HEK293 (cell line): ENCODE measurements around the gene HIRIP3.
"Not testable (repeated sequence)": the region's sequence is repeated elsewhere in the genome, so short reads cannot be mapped to it uniquely, and the experiment has no call there.

ENCODE experiments used
- CTCF ChIA-PET: fragments of 350-600 bp; formaldehyde crosslinking; extraction: SDS; loops from one replicate; lab custom pipeline; 2021; ENCODE audit warnings: antibody characterized with exemption; lab: Yijun Ruan, JAX
- POLR2A ChIA-PET: fragments of 300-600 bp; formaldehyde crosslinking; extraction: SDS; loops from one replicate; lab custom pipeline; 2020; ENCODE audit warnings: antibody characterized with exemption, inconsistent platforms; lab: Yijun Ruan, JAX
- H3K27ac ChIP-seq: fragments of 200-500 bp; sonication (Bioruptor generic); 2 replicates; pipeline ENCODE4 v1.5.1; 2014; ENCODE audit warnings: low read depth, low read length, control low read depth, inconsistent platforms; ENCODE audit errors: extremely low read depth
- H3K36me3 ChIP-seq, 2 experiments: fragments of 200-500 bp in 1 of 2; sonication (Bioruptor generic) in 1 of 2; 1 replicate in 1 of 2; 2 replicates in 1 of 2; pipeline ENCODE4 v1.5.1; 2014 to 2017; ENCODE audit warnings: inconsistent platforms in 2 of 2, low read length in 2 of 2; ENCODE audit not compliant: control insufficient read depth in 2 of 2, insufficient read depth in 1 of 2
- H3K4me1 ChIP-seq: fragments of 200-500 bp; sonication (Bioruptor generic); 2 replicates; pipeline ENCODE4 v1.5.1; 2014; ENCODE audit warnings: mild to moderate bottlenecking, low read length, inconsistent platforms; ENCODE audit not compliant: control insufficient read depth, insufficient read depth
- H3K4me3 ChIP-seq: 2 replicates; pipeline ENCODE4 v1.5.1; 2011; ENCODE audit warnings: low read depth, mild to moderate bottlenecking, control low read depth, low read length, moderate library complexity
- H3K9me3 ChIP-seq: fragments of 200-500 bp; sonication (Bioruptor generic); 2 replicates; pipeline ENCODE4 v1.5.1; 2014; ENCODE audit warnings: low read depth, low read length, inconsistent platforms; ENCODE audit not compliant: control insufficient read depth, insufficient read depth
- EGR2 ChIP-seq: fragments of 450-650 bp; formaldehyde crosslinking; IDR thresholded peaks from 2 replicates; pipeline ENCODE4 v1.5.1; 2016; ENCODE audit warnings: low read depth, missing biosample characterization, missing genetic modification characterization
- GFI1B ChIP-seq: fragments of 450-650 bp; formaldehyde crosslinking; IDR thresholded peaks from 2 replicates; pipeline ENCODE4 v1.5.1; 2016; ENCODE audit warnings: missing biosample characterization, missing genetic modification characterization
- IKZF3 ChIP-seq: fragments of 450-650 bp; IDR thresholded peaks from 2 replicates; pipeline ENCODE4 v1.5.0; 2018; ENCODE audit warnings: missing biosample characterization, mild to moderate bottlenecking, missing genetic modification characterization, moderate library complexity
- KLF1 ChIP-seq: fragments of 450-650 bp; formaldehyde crosslinking; IDR thresholded peaks from 2 replicates; pipeline ENCODE4 v1.5.1; 2016; ENCODE audit warnings: missing biosample characterization, missing genetic modification characterization
- KLF7 ChIP-seq: fragments of 450-650 bp; formaldehyde crosslinking; IDR thresholded peaks from 2 replicates; pipeline ENCODE4 v1.5.1; 2016; ENCODE audit warnings: missing biosample characterization, missing genetic modification characterization, borderline replicate concordance
- KLF9 ChIP-seq: fragments of 450-650 bp; formaldehyde crosslinking; IDR thresholded peaks from 2 replicates; pipeline ENCODE4 v1.5.1; 2016; ENCODE audit warnings: missing biosample characterization, missing genetic modification characterization, low read depth
- SCRT1 ChIP-seq: fragments of 450-650 bp; formaldehyde crosslinking; IDR thresholded peaks from 2 replicates; pipeline ENCODE4 v1.5.1; 2016; ENCODE audit warnings: missing biosample characterization, missing genetic modification characterization, borderline replicate concordance
- SP7 ChIP-seq: fragments of 450-650 bp; formaldehyde crosslinking; IDR thresholded peaks from 2 replicates; pipeline ENCODE4 v1.5.1; 2016; ENCODE audit warnings: missing biosample characterization, missing genetic modification characterization
- TRIM28 ChIP-seq: IDR thresholded peaks from 2 replicates; pipeline ENCODE4 v1.6.1; 2011; ENCODE audit warnings: low read length, control low read depth, borderline replicate concordance
- YY1 ChIP-seq: fragments of 450-650 bp; formaldehyde crosslinking; IDR thresholded peaks from 2 replicates; pipeline ENCODE4 v1.5.1; 2018; ENCODE audit warnings: missing biosample characterization, missing genetic modification characterization
- ZBTB48 ChIP-seq: fragments of 450-650 bp; formaldehyde crosslinking; IDR thresholded peaks from 2 replicates; pipeline ENCODE4 v1.5.1; 2016; ENCODE audit warnings: missing biosample characterization, missing genetic modification characterization
- ZBTB7A ChIP-seq: fragments of 450-650 bp; formaldehyde crosslinking; IDR thresholded peaks from 2 replicates; pipeline ENCODE4 v1.5.1; 2016; ENCODE audit warnings: low read depth, missing biosample characterization, missing genetic modification characterization
- ZFHX2 ChIP-seq: fragments of 450-650 bp; formaldehyde crosslinking; conservative IDR thresholded peaks from 2 replicates; pipeline ENCODE4 v1.5.1; 2016; ENCODE audit warnings: missing biosample characterization, missing genetic modification characterization
- ZNF366 ChIP-seq: fragments of 450-650 bp; formaldehyde crosslinking; conservative IDR thresholded peaks from 2 replicates; pipeline ENCODE4 v1.5.1; 2016; ENCODE audit warnings: missing biosample characterization, missing genetic modification characterization
- ZNF529 ChIP-seq: fragments of 450-650 bp; formaldehyde crosslinking; IDR thresholded peaks from 2 replicates; pipeline ENCODE4 v1.5.1; 2017; ENCODE audit warnings: missing genetic modification characterization, missing biosample characterization; ENCODE audit not compliant: insufficient replicate concordance
- ZNF549 ChIP-seq: fragments of 450-650 bp; IDR thresholded peaks from 2 replicates; pipeline ENCODE4 v1.5.1; 2018; ENCODE audit warnings: missing biosample characterization, missing genetic modification characterization, mild to moderate bottlenecking, inconsistent platforms, moderate library complexity
- TF ChIP-seq, protein P1 (sequence below): fragments of 450-650 bp; formaldehyde crosslinking; IDR thresholded peaks from 2 replicates; pipeline ENCODE4 v1.5.1; 2016; ENCODE audit warnings: missing biosample characterization, missing genetic modification characterization
- TF ChIP-seq, protein P2 (sequence below): fragments of 450-650 bp; formaldehyde crosslinking; IDR thresholded peaks from 2 replicates; pipeline ENCODE4 v1.5.1; 2016; ENCODE audit warnings: missing biosample characterization, missing genetic modification characterization
- TF ChIP-seq, protein P3 (sequence below): IDR thresholded peaks from 2 replicates; pipeline ENCODE4 v1.6.1; 2011; ENCODE audit warnings: mild to moderate bottlenecking, low read depth, low read length, borderline replicate concordance

The HIRIP3 gene

DNA sequence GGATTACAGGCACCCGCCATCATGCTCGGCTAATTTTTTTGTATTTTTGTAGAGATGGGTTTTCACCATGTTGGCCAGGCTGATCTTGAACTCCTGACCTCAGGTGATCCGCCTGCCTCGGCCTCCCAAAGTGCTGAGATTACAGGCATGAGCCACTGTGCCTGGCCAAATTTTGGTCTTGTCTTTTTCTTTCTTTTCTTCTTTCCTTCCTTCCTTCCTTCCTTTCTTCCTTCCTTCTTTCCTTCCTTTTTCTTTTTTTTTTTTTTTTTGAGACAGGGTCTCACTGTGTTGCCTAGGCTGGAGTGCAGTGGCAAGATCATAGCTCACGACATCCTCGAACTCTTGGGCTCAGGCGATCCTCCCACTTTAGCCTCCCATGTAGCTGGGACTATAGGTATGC, 20.0 kb upstream of the HIRIP3 start:
- H3K9me3 ChIP-seq, H3K4me3 ChIP-seq, H3K27ac ChIP-seq, H3K4me1 ChIP-seq, H3K36me3 ChIP-seq: not testable (repeated sequence)
- ChIA-PET CTCF (interaction anchor here (1.2 kb wide), 1 partner anchor 167 kb away, joined by 6 read pairs; no protein-coding TSS in a partner anchor), POLR2A (interaction anchor here (0.9 kb wide), 1 partner anchor 13 kb away, joined by 3 read pairs; no protein-coding TSS in a partner anchor)
- peak; percentile 97 for TF ChIP-seq ZNF366 (tag by site-specific recombination)
- TF ChIP-seq, all 188 proteins: peak for 1; not testable (repeated sequence) for 187

DNA sequence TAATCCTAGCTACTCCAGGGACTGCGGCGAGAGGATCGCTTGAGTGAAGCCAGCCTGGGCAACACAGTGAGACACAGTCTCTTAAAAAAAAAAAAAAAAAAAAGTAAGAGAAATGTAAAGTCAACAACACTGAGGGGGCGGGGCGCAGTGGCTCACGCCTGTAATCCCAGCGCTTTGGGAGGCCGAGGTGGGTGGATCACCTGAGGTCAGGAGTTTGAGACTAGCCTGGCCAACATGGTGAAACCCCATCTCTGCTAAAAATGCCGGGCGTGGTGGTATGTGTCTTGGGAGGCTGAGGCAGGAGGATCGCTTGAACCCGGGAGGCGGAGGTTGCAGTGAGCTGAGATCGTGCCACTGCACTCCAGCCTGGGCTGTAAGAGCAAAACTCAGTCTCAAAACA, 17.2 kb upstream of the HIRIP3 start:
- H3K36me3 ChIP-seq, H3K4me1 ChIP-seq, H3K4me3 ChIP-seq, H3K27ac ChIP-seq, H3K9me3 ChIP-seq: not testable (repeated sequence)
- TF ChIP-seq KLF7 (tag by site-specific recombination) (peak; percentile 61; the same call in 1 of the 2 replicates), ZFHX2 (tag by site-specific recombination) (peak; percentile 20; the same call in 1 of the 2 replicates), KLF1 (tag by site-specific recombination) (peak; percentile 75), EGR2 (tag by site-specific recombination) (peak; percentile 49; the same call in 1 of the 2 replicates), KLF9 (tag by site-specific recombination) (0 out of 2 replicates have a peak, but pooled peaks have one; percentile 24), ZBTB7A (tag by site-specific recombination) (peak; percentile 29; the same call in 1 of the 2 replicates)
- TF ChIP-seq, protein P1, sequence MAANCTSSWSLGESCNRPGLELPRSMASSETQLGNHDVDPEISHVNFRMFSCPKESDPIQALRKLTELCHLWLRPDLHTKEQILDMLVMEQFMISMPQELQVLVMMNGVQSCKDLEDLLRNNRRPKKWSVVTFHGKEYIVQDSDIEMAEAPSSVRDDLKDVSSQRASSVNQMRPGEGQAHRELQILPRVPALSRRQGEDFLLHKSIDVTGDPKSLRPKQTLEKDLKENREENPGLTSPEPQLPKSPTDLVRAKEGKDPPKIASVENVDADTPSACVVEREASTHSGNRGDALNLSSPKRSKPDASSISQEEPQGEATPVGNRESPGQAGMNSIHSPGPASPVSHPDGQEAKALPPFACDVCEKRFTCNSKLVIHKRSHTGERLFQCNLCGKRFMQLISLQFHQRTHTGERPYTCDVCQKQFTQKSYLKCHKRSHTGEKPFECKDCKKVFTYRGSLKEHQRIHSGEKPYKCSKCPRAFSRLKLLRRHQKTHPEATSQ (tag by site-specific recombination): 0 out of 2 replicates have a peak, but pooled peaks have one; percentile 32
- POLR2A ChIA-PET: interaction anchor here (0.6 to 1.0 kb wide), 2 partner anchors 39 to 222 kb away, joined by 3 to 5 read pairs; no protein-coding TSS in a partner anchor
- CTCF ChIA-PET: interaction anchor here (0.7 kb wide), 1 partner anchor 8 kb away, joined by 5 read pairs; no protein-coding TSS in a partner anchor

DNA sequence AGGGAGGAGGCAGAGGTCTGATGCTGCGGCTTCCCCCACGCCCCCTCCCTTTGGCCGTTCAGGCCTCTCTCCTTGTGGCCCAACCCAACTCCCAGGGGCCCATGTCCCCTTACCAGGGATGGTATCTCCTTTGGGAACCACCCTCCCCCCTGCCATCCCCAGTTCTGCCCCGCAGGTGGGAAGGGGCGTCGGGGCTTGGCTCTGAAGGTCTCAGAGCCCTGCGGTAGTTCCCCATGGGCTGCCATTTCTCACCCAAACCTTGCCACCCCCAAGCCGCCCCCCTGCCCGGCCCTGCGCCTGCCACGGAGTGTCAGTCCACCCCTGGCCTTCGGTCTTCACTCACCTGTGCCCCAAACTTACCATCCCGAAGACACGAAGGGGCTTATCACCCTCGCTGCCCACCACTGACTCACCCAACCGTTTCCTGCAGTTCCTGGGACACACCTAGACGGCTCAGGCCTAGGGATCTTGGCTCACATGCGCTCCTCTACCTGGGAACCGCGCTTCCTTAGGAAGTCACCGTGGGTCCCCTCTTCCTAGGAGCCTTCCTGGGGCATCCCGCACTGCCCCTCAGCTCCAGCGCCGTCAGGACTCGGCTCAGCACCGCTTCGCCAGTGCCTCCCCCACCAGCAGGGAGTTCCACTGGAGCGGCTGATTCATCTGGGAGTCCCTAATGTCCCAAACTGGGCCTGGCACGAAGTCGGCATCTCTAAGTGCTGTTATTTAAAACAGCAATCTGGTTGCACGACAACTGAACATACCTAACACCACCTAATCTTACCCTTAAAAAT, 16.5 kb upstream of the HIRIP3 start:
- POLR2A ChIA-PET: interaction anchor here (0.6 to 0.7 kb wide), 3 partner anchors 20 to 767 kb away, joined by 3 read pairs; no protein-coding TSS in a partner anchor
- no peak for TF ChIP-seq GFI1B (tag by site-specific recombination)
- no peak for TF ChIP-seq ZNF549 (tag by site-specific recombination)
- TF ChIP-seq SCRT1 (tag by site-specific recombination): 0 out of 2 replicates have a peak, but pooled peaks have one; percentile 37
- TF ChIP-seq IKZF3: 0 out of 2 replicates have a peak, but pooled peaks have one; percentile 17
- no peak for TF ChIP-seq SP7 (tag by site-specific recombination)
- no peak for TF ChIP-seq ZNF529
- TF ChIP-seq, protein P2, sequence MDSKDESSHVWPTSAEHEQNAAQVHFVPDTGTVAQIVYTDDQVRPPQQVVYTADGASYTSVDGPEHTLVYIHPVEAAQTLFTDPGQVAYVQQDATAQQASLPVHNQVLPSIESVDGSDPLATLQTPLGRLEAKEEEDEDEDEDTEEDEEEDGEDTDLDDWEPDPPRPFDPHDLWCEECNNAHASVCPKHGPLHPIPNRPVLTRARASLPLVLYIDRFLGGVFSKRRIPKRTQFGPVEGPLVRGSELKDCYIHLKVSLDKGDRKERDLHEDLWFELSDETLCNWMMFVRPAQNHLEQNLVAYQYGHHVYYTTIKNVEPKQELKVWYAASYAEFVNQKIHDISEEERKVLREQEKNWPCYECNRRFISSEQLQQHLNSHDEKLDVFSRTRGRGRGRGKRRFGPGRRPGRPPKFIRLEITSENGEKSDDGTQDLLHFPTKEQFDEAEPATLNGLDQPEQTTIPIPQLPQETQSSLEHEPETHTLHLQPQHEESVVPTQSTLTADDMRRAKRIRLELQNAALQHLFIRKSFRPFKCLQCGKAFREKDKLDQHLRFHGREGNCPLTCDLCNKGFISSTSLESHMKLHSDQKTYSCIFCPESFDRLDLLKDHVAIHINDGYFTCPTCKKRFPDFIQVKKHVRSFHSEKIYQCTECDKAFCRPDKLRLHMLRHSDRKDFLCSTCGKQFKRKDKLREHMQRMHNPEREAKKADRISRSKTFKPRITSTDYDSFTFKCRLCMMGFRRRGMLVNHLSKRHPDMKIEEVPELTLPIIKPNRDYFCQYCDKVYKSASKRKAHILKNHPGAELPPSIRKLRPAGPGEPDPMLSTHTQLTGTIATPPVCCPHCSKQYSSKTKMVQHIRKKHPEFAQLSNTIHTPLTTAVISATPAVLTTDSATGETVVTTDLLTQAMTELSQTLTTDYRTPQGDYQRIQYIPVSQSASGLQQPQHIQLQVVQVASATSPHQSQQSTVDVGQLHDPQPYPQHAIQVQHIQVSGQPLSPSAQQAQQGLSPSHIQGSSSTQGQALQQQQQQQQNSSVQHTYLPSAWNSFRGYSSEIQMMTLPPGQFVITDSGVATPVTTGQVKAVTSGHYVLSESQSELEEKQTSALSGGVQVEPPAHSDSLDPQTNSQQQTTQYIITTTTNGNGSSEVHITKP (tag by site-specific recombination): peak; percentile 99
- TF ChIP-seq, protein P3, sequence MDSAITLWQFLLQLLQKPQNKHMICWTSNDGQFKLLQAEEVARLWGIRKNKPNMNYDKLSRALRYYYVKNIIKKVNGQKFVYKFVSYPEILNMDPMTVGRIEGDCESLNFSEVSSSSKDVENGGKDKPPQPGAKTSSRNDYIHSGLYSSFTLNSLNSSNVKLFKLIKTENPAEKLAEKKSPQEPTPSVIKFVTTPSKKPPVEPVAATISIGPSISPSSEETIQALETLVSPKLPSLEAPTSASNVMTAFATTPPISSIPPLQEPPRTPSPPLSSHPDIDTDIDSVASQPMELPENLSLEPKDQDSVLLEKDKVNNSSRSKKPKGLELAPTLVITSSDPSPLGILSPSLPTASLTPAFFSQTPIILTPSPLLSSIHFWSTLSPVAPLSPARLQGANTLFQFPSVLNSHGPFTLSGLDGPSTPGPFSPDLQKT: no peak
- TF ChIP-seq TRIM28: no peak
- 0 out of 2 replicates have a peak, but pooled peaks have one; percentile 8 for TF ChIP-seq KLF1 (tag by site-specific recombination)
- TF ChIP-seq YY1 (tag by site-specific recombination): no peak
- 0 out of 2 replicates have a peak, but pooled peaks have one; percentile 11 for TF ChIP-seq ZBTB48 (tag by site-specific recombination)
- CTCF ChIA-PET: interaction anchor here (1.2 kb wide), 1 partner anchor 10 kb away, joined by 4 read pairs; no protein-coding TSS in a partner anchor
- H3K27ac ChIP-seq: no peak overlapping the region
- H3K4me1 ChIP-seq: no peaks in the 10 kb centered on the region
- H3K4me3 ChIP-seq: no peak overlapping the region
- no peaks in the 10 kb centered on the region for H3K36me3 ChIP-seq
- H3K9me3 ChIP-seq: no peaks in the 10 kb centered on the region
